GM23248 (cell line): ENCODE results near the gene DICER1.

Source experiments
- EZH2 ChIP-seq: fragments of 200-600 bp; sonication (generic); IDR thresholded peaks from 2 replicates; pipeline ENCODE4 v1.6.1; 2018; ENCODE audit warnings: antibody characterized with exemption, mild to moderate bottlenecking; ENCODE audit not compliant: insufficient read depth, poor library complexity, severe bottlenecking
- EZH2phosphoT487 ChIP-seq: fragments of 200-600 bp; sonication (generic); IDR thresholded peaks from 2 replicates; pipeline ENCODE4 v1.6.1; 2018; ENCODE audit warnings: antibody characterized with exemption, moderate library complexity, mild to moderate bottlenecking, low read depth; ENCODE audit not compliant: insufficient read depth

DNA sequence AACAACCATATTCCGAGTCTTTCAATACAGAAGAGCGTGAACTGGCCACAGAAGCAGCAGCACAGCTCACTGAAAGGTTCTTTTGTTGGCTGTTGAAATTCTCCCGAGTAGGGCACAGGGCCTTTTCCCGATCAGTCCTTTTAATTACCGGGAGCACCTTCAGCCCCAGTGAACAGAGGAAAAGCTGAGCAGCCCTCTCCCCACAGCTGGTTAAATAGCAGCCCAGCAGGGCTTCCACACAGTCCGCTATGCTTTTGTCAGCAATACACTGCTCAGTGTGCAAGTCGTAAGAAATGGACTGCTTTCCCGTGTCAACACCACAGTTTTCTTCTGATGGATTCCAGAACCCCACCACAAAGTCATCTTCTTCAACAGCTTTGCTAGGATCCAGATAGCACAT, 61.3 kb downstream of the DICER1 start:
- no peak for TF ChIP-seq EZH2
- no peak for TF ChIP-seq EZH2phosphoT487
